ENCODE data around the gene CBFA2T2. TPM values are rescaled to one million over a fixed set of nuclear protein-coding genes. Genes with fewer than 3 reads are reported as not detected.
"Not testable (repeated sequence)": the region's sequence is repeated elsewhere in the genome, so short reads cannot be mapped to it uniquely, and the experiment has no call there.

The CBFA2T2 gene
- total and polyA plus RNA-seq, 2 donors (not counting 1 experiment from before 2014, with no cell fraction given), result 26.9 to 30.0 TPM

- Mint-ChIP-seq H3K27ac (no peak overlapping the region), H3K4me1 (no peaks in the 10 kb centered on the region), H3K4me3 (no peak overlapping the region), H3K27me3 (no peaks in the 10 kb centered on the region), H3K9me3 (ENCODE audit: insufficient read depth) (no peaks in the 10 kb centered on the region)
- Histone ChIP-seq H3K27me3 (replicated peaks in 1 of 4; ENCODE audit: control extremely low read depth in 1 of 4, control insufficient read depth in 3 of 4, insufficient read depth in 4 of 4, low read length in 3 of 4) (no peaks in the 10 kb centered on the region), H3K4me1 (ENCODE audit: control insufficient read depth in 2 of 2, insufficient read depth in 2 of 2, low read length in 2 of 2) (no peaks in the 10 kb centered on the region), H3K4me3 (ENCODE audit: control extremely low read depth in 1 of 5, extremely low read depth in 1 of 5, insufficient read depth in 1 of 5, low read depth in 2 of 5, low read length in 4 of 5) (no peak overlapping the region), H3K27ac (ENCODE audit: low read length in 2 of 2) (no peak overlapping the region), H3K79me2 (ENCODE audit: control insufficient read depth, insufficient read depth, low read length) (no peaks in the 10 kb centered on the region), H2AFZ (ENCODE audit: insufficient read depth, low read depth, low read length, poor library complexity, severe bottlenecking) (no peak overlapping the region), H3K9ac (ENCODE audit: low read length) (no peak overlapping the region), H3K36me3 (replicated peaks in 1 of 2; ENCODE audit: control extremely low read depth in 1 of 2, control insufficient read depth in 1 of 2, extremely low read depth in 1 of 2, insufficient read depth in 2 of 2, low read length in 1 of 2) (no peaks in the 10 kb centered on the region), H4K20me1 (ENCODE audit: control insufficient read depth, insufficient read depth, low read length, poor library complexity, severe bottlenecking) (no peaks in the 10 kb centered on the region), H3K4me2 (replicated peaks; ENCODE audit: low read depth, low read length, poor library complexity, severe bottlenecking) (no peak overlapping the region), H3K9me3 (ENCODE audit: control extremely low read depth in 1 of 3, control insufficient read depth in 2 of 3, insufficient read depth in 1 of 3, low read length in 2 of 3) (no peaks in the 10 kb centered on the region)
- DNase-seq, result no peak
- TF ChIP-seq EZH2 (IDR thresholded peaks at IDR 0.05; ENCODE audit: borderline replicate concordance, insufficient read depth, low read depth, low read length, poor library complexity, severe bottlenecking), result no peak
- TF ChIP-seq CTCF (IDR thresholded peaks at IDR 0.05), result no peak
- intact Hi-C loops (cut with micrococcal nuclease), result no loop called here
- 100% methylated on average over 4 of the region's 8 CpGs for WGBS (ENCODE audit: insufficient coverage)
- CTCF ChIA-PET, result no interaction called here
- no peak for ATAC-seq (ENCODE audit: low read depth)
- POLR2A ChIA-PET, result no interaction called here
These were observed 8.4 kb upstream of the CBFA2T2 start for GRCh38 chr20:33481431-33481941.

- Mint-ChIP-seq H3K27me3 (no peaks in the 10 kb centered on the region), H3K27ac (no peak overlapping the region), H3K4me1 (no peaks in the 10 kb centered on the region), H3K4me3 (no peak overlapping the region), H3K9me3 (ENCODE audit: insufficient read depth) (no peaks in the 10 kb centered on the region)
- no peaks in the 10 kb centered on the region for H3K4me1 ChIP-seq (ENCODE audit: control insufficient read depth in 2 of 2, insufficient read depth in 2 of 2, low read length in 2 of 2)
- DNase-seq (no peak), ATAC-seq (ENCODE audit: low read depth) (no peak)
- POLR2A ChIA-PET, result no interaction called here
- H3K9ac ChIP-seq (ENCODE audit: low read length), result no peak overlapping the region
- H3K36me3 ChIP-seq (replicated peaks in 1 of 2; ENCODE audit: control extremely low read depth in 1 of 2, control insufficient read depth in 1 of 2, extremely low read depth in 1 of 2, insufficient read depth in 2 of 2, low read length in 1 of 2), result no peaks in the 10 kb centered on the region
- no peaks in the 10 kb centered on the region for H4K20me1 ChIP-seq (ENCODE audit: control insufficient read depth, insufficient read depth, low read length, poor library complexity, severe bottlenecking)
- H3K27me3 ChIP-seq (replicated peaks in 1 of 4; ENCODE audit: control extremely low read depth in 1 of 4, control insufficient read depth in 3 of 4, insufficient read depth in 4 of 4, low read length in 3 of 4), result no peaks in the 10 kb centered on the region
- H3K27ac ChIP-seq (ENCODE audit: low read length in 2 of 2), result no peak overlapping the region
- H2AFZ ChIP-seq (ENCODE audit: insufficient read depth, low read depth, low read length, poor library complexity, severe bottlenecking), result peak overlapping the region; percentile 38
- intact Hi-C loops (cut with micrococcal nuclease), result no loop called here
- no peaks in the 10 kb centered on the region for H3K9me3 ChIP-seq (ENCODE audit: control extremely low read depth in 1 of 3, control insufficient read depth in 2 of 3, insufficient read depth in 1 of 3, low read length in 2 of 3)
- no peaks in the 10 kb centered on the region for H3K79me2 ChIP-seq (ENCODE audit: control insufficient read depth, insufficient read depth, low read length)
- TF ChIP-seq CTCF (IDR thresholded peaks at IDR 0.05), result no peak
- TF ChIP-seq EZH2 (IDR thresholded peaks at IDR 0.05; ENCODE audit: borderline replicate concordance, insufficient read depth, low read depth, low read length, poor library complexity, severe bottlenecking), result no peak
- CTCF ChIA-PET, result no interaction called here
- H3K4me2 ChIP-seq (replicated peaks; ENCODE audit: low read depth, low read length, poor library complexity, severe bottlenecking), result no peak overlapping the region
- 93% methylated on average over 4 of the region's 6 CpGs for WGBS (ENCODE audit: insufficient coverage)
- H3K4me3 ChIP-seq (ENCODE audit: control extremely low read depth in 1 of 5, extremely low read depth in 1 of 5, insufficient read depth in 1 of 5, low read depth in 2 of 5, low read length in 4 of 5), result no peak overlapping the region
These were observed 7.3 kb upstream of the CBFA2T2 start for GRCh38 chr20:33482581-33482980.

- H2AFZ ChIP-seq (ENCODE audit: insufficient read depth, low read depth, low read length, poor library complexity, severe bottlenecking); H3K27me3 Mint-ChIP-seq; H3K4me3 Mint-ChIP-seq; H3K4me3 ChIP-seq (ENCODE audit: control extremely low read depth in 1 of 5, extremely low read depth in 1 of 5, insufficient read depth in 1 of 5, low read depth in 2 of 5, low read length in 4 of 5); DNase-seq; H3K79me2 ChIP-seq (ENCODE audit: control insufficient read depth, insufficient read depth, low read length); H3K4me1 Mint-ChIP-seq; H3K27me3 ChIP-seq (replicated peaks in 1 of 4; ENCODE audit: control extremely low read depth in 1 of 4, control insufficient read depth in 3 of 4, insufficient read depth in 4 of 4, low read length in 3 of 4); H3K27ac Mint-ChIP-seq; H3K4me2 ChIP-seq (replicated peaks; ENCODE audit: low read depth, low read length, poor library complexity, severe bottlenecking); H4K20me1 ChIP-seq (ENCODE audit: control insufficient read depth, insufficient read depth, low read length, poor library complexity, severe bottlenecking); H3K36me3 ChIP-seq (replicated peaks in 1 of 2; ENCODE audit: control extremely low read depth in 1 of 2, control insufficient read depth in 1 of 2, extremely low read depth in 1 of 2, insufficient read depth in 2 of 2, low read length in 1 of 2); H3K9me3 Mint-ChIP-seq (ENCODE audit: insufficient read depth); H3K9me3 ChIP-seq (ENCODE audit: control extremely low read depth in 1 of 3, control insufficient read depth in 2 of 3, insufficient read depth in 1 of 3, low read length in 2 of 3); H3K4me1 ChIP-seq (ENCODE audit: control insufficient read depth in 2 of 2, insufficient read depth in 2 of 2, low read length in 2 of 2); H3K27ac ChIP-seq (ENCODE audit: low read length in 2 of 2); POLR2A ChIA-PET; intact Hi-C loops (cut with micrococcal nuclease); CTCF ChIA-PET; ATAC-seq (ENCODE audit: low read depth); H3K9ac ChIP-seq (ENCODE audit: low read length): not testable (repeated sequence)
- 100% methylated on average over 1 of the region's 5 CpGs for WGBS (ENCODE audit: insufficient coverage)
These were observed 6.7 kb upstream of the CBFA2T2 start for GRCh38 chr20:33483186-33483585.

All from B cell (primary cell).